HCT116 (cell line): ENCODE results near the gene UBXN11. TPM values are rescaled to one million over a fixed set of nuclear protein-coding genes. Genes with fewer than 3 reads are reported as not detected.
"Not testable (repeated sequence)": the region's sequence is repeated elsewhere in the genome, so short reads cannot be mapped to it uniquely, and the experiment has no call there.

Source experiments
- ATAC-seq: fragments of 200-7000 bp; cut with Tn5 transposase; 2 replicates; pipeline ENCODE4 v1.9.1; 2020; ENCODE audit warnings: mild to moderate bottlenecking, moderate library complexity
- BruUV-seq: library from RNA; stranded (reverse); fragments of 400-500 nt; replicated peaks from 2 replicates; lab custom pipeline; 2021; lab: Mats Ljungman, UMichigan
- CTCF ChIA-PET: fragments of 300-600 bp; sonication (Branson Sonifier 250); formaldehyde crosslinking; loops from one replicate; lab custom pipeline; 2021; ENCODE audit warnings: antibody characterized with exemption; lab: Charles Lee
- POLR2A ChIA-PET: fragments of 300-600, 350-600 bp; sonication (Branson Sonifier 250); formaldehyde crosslinking; loops from one replicate; lab custom pipeline; 2021; ENCODE audit warnings: antibody characterized with exemption; lab: Charles Lee
- RAD21 ChIA-PET, 2 experiments: fragments of 300-600 bp; sonication (Branson Sonifier 250); formaldehyde crosslinking; loops; one replicate each; lab custom pipeline; 2023; ENCODE audit warnings: low total read pairs in 2 of 2; ENCODE audit not compliant: uncharacterized antibody in 2 of 2, unreplicated experiment in 2 of 2, low non-redundant PET in 1 of 2; lab: Charles Lee
- DNase-seq: peaks from one replicate; pipeline ENCODE4 v3.0.0-alpha.2; 2010; ENCODE audit warnings: low read depth, low spot score
- H2AFZ ChIP-seq: fragments of 200-600 bp; shearing (Covaris generic), sonication (generic); 2 replicates; pipeline ENCODE4 v1.6.1; 2017; ENCODE audit warnings: low read depth, mixed run types, mixed read lengths, antibody characterized with exemption, low read length; ENCODE audit not compliant: poor library complexity, severe bottlenecking
- H3K27ac ChIP-seq: 2 replicates; pipeline ENCODE4 v1.5.1; 2012; ENCODE audit warnings: low read depth, low read length
- H3K27me3 ChIP-seq: fragments of 200-600 bp; sonication (generic); 2 replicates; pipeline ENCODE4 v1.6.1; 2016; ENCODE audit warnings: mixed run types, low read length, mixed read lengths; ENCODE audit not compliant: insufficient read depth
- H3K36me3 ChIP-seq, 2 experiments: fragments of 200-500 bp in 1 of 2; fragments of 200-600 bp in 1 of 2; sonication (Bioruptor generic) in 1 of 2; sonication (generic) in 1 of 2; 2 replicates each; pipeline versions ENCODE4 v1.5.1 to v1.6.1; 2014 to 2016; ENCODE audit warnings: low read length in 2 of 2, inconsistent platforms in 1 of 2, mixed read lengths in 1 of 2, mixed run types in 1 of 2; ENCODE audit not compliant: insufficient read depth in 2 of 2, control insufficient read depth in 1 of 2
- H3K4me1 ChIP-seq, 2 experiments: fragments of 200-600 bp in 1 of 2; sonication (generic) in 1 of 2; 2 replicates each; pipeline versions ENCODE4 v1.5.1 to v1.6.1; 2012 to 2017; ENCODE audit warnings: low read length in 2 of 2, inconsistent platforms in 1 of 2, mild to moderate bottlenecking in 1 of 2, mixed read lengths in 1 of 2, mixed run types in 1 of 2, moderate library complexity in 1 of 2; ENCODE audit not compliant: insufficient read depth in 2 of 2, control insufficient read depth in 1 of 2
- H3K4me2 ChIP-seq: fragments of 200-600 bp; sonication (generic); 2 replicates; pipeline ENCODE4 v1.6.1; 2017; ENCODE audit warnings: mixed run types, low read length, mixed read lengths
- H3K4me3 ChIP-seq, 2 experiments: fragments of 200-600 bp in 1 of 2; sonication (generic) in 1 of 2; replicated peaks in 1 of 2; 2 replicates each; pipeline ENCODE4 v1.5.1; 2011 to 2016; ENCODE audit warnings: low read length in 2 of 2, control low read depth in 1 of 2, low read depth in 1 of 2, mild to moderate bottlenecking in 1 of 2, mixed read lengths in 1 of 2, mixed run types in 1 of 2
- H3K79me2 ChIP-seq: fragments of 200-600 bp; sonication (generic); 2 replicates; pipeline ENCODE4 v1.6.1; 2017; ENCODE audit warnings: mild to moderate bottlenecking, mixed run types, low read length, moderate library complexity, mixed read lengths; ENCODE audit not compliant: insufficient read depth
- H3K9ac ChIP-seq: fragments of 200-600 bp; sonication (generic); 2 replicates; pipeline ENCODE4 v1.6.1; 2016; ENCODE audit warnings: low read length, mixed read lengths
- H3K9me2 ChIP-seq: fragments of 200-600 bp; sonication (generic), shearing (Covaris generic); 2 replicates; pipeline ENCODE4 v1.6.1; 2017; ENCODE audit warnings: mixed run types, mild to moderate bottlenecking, moderate library complexity; ENCODE audit not compliant: insufficient read depth
- H3K9me3 ChIP-seq, 2 experiments: fragments of 200-500 bp in 1 of 2; fragments of 200-600 bp in 1 of 2; sonication (Bioruptor generic) in 1 of 2; sonication (generic) in 1 of 2; 2 replicates each; pipeline ENCODE4 v1.6.1; 2014 to 2017; ENCODE audit warnings: low read length in 2 of 2, mixed read lengths in 2 of 2, inconsistent platforms in 1 of 2, low read depth in 1 of 2, mild to moderate bottlenecking in 1 of 2, mixed run types in 1 of 2, moderate library complexity in 1 of 2; ENCODE audit not compliant: control insufficient read depth in 1 of 2, insufficient read depth in 1 of 2
- H4K20me1 ChIP-seq: fragments of 200-600 bp; sonication (generic), shearing (Covaris generic); 2 replicates; pipeline ENCODE4 v1.6.1; 2017; ENCODE audit warnings: mixed run types, mild to moderate bottlenecking, moderate library complexity; ENCODE audit not compliant: insufficient read depth
- CBX3 ChIP-seq: IDR thresholded peaks from 2 replicates; pipeline ENCODE4 v1.6.1; 2012; ENCODE audit warnings: low read depth
- EZH2phosphoT487 ChIP-seq: fragments of 200-600 bp; IDR thresholded peaks from 2 replicates; pipeline ENCODE4 v1.6.1; 2018; ENCODE audit warnings: antibody characterized with exemption, borderline replicate concordance
- FOSL1 ChIP-seq: IDR thresholded peaks from 2 replicates; pipeline ENCODE4 v1.6.1; 2012; ENCODE audit warnings: low read depth
- POLR2A ChIP-seq: IDR thresholded peaks from 2 replicates; pipeline ENCODE4 v1.7.0; 2011; ENCODE audit warnings: borderline replicate concordance; ENCODE audit not compliant: insufficient read depth, insufficient read length; ENCODE audit errors: extremely low read depth
- RAD21 ChIP-seq: IDR thresholded peaks from 2 replicates; pipeline ENCODE4 v1.6.1; 2012; ENCODE audit warnings: low read depth, mild to moderate bottlenecking
- ZFX ChIP-seq: fragments of 450-650 bp; IDR thresholded peaks from 2 replicates; pipeline ENCODE4 v1.6.1; 2017
- intact Hi-C: fragments of 100-400 bp; cut with micrococcal nuclease; formaldehyde crosslinking; loops from 2 replicates; pipeline ENCODE4 v1.10.0; 2022
- total RNA-seq: library from RNA; stranded (reverse); gene quantifications from one replicate; pipeline ENCODE4 v1.2.1, GENCODE V29; 2021; ENCODE audit not compliant: unreplicated experiment
- TF ChIP-seq, protein P1 (sequence below): IDR thresholded peaks from 2 replicates; pipeline ENCODE4 v1.6.1; 2012
- TF ChIP-seq, protein P2 (sequence below): IDR thresholded peaks from 2 replicates; pipeline ENCODE4 v1.6.1; 2011; ENCODE audit warnings: mild to moderate bottlenecking, low read length, moderate library complexity; ENCODE audit not compliant: insufficient replicate concordance; ENCODE audit errors: extremely low read depth

UBXN11 gene
- total RNA-seq, 1 experiment from 2014 or later, result 19.3 TPM

DNA sequence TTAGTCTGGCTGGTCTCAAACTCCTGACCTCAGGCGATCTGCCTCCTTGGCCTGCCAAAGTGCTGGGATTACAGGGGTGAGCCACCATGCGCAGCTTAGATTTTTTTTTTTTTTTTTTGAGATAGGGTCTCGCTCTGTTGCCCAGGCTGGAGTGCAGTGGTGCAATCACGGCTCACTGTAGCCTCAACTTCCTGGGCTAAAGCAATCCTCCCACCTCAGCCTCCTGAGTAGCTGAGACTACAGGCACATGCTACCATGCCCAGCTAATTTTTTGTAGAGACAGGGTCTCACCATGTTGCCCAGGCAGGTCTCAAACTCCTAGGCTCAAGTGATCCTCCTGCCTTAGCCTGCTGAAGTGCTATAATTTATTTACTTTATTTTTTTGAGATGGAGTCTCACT lies 22.9 kb upstream of the UBXN11 start:
- H3K4me1 ChIP-seq, H3K9ac ChIP-seq, H3K4me2 ChIP-seq, H3K9me2 ChIP-seq, ATAC-seq, H3K9me3 ChIP-seq, intact Hi-C loops, CTCF ChIA-PET, H2AFZ ChIP-seq, H3K36me3 ChIP-seq, DNase-seq, H3K4me3 ChIP-seq, H4K20me1 ChIP-seq, POLR2A ChIA-PET, H3K27ac ChIP-seq, BruUV-seq, H3K27me3 ChIP-seq, H3K79me2 ChIP-seq, RAD21 ChIA-PET: not testable (repeated sequence)

DNA sequence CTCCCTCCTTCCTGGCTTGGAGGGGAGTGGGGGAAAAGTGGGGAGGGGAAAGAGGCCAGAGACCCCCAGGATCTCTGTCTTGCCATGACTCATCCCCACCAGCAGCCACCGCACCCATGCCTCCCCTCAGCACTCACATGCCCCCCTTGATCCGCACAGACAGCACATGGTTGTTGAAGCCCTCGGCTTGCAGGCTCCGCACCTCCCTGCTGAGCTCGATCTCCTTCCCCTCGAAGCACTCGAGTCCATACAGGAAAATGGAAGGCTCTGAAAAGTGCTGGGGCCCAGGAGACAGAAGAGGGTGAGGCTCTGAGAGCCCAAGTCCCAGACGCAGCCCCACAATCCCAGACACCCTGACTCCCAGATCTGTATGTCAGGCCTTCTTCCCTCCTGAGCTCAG lies 22.2 kb upstream of the UBXN11 start:
- H2AFZ ChIP-seq, result no peak overlapping the region
- no peak overlapping the region for H3K27ac ChIP-seq
- no peaks in the 10 kb centered on the region for H3K27me3 ChIP-seq
- H3K4me3 ChIP-seq, result no peak overlapping the region
- no peak for ATAC-seq
- H3K4me2 ChIP-seq, result no peak overlapping the region
- no peaks in the 10 kb centered on the region for H3K79me2 ChIP-seq
- RAD21 ChIA-PET, result no interaction called here
- no peak overlapping the region for H3K9ac ChIP-seq
- DNase-seq, result no peak
- CTCF ChIA-PET, result no interaction called here
- POLR2A ChIA-PET, result no interaction called here
- no peaks in the 10 kb centered on the region for H3K9me3 ChIP-seq
- H3K9me2 ChIP-seq, result no peaks in the 10 kb centered on the region
- intact Hi-C loops, result no loop called here
- H3K4me1 ChIP-seq, result peaks cover 0 to 5% of the 10 kb centered on the region in 2 experiments; a peak in 2 of 4 replicates
- TF ChIP-seq RAD21 (no peak), EZH2phosphoT487 (no peak), FOSL1 (no peak), POLR2A (no peak), ZFX (no peak), CBX3 (no peak)
- TF ChIP-seq, protein P1, sequence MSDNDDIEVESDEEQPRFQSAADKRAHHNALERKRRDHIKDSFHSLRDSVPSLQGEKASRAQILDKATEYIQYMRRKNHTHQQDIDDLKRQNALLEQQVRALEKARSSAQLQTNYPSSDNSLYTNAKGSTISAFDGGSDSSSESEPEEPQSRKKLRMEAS, result no peak
- TF ChIP-seq, protein P2, sequence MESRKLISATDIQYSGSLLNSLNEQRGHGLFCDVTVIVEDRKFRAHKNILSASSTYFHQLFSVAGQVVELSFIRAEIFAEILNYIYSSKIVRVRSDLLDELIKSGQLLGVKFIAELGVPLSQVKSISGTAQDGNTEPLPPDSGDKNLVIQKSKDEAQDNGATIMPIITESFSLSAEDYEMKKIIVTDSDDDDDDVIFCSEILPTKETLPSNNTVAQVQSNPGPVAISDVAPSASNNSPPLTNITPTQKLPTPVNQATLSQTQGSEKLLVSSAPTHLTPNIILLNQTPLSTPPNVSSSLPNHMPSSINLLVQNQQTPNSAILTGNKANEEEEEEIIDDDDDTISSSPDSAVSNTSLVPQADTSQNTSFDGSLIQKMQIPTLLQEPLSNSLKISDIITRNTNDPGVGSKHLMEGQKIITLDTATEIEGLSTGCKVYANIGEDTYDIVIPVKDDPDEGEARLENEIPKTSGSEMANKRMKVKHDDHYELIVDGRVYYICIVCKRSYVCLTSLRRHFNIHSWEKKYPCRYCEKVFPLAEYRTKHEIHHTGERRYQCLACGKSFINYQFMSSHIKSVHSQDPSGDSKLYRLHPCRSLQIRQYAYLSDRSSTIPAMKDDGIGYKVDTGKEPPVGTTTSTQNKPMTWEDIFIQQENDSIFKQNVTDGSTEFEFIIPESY, result no peak
- BruUV-seq, result no TSS peak
- peaks cover 0 to 11% of the 10 kb centered on the region in 2 experiments; a peak in 2 of 4 replicates for H3K36me3 ChIP-seq
- no peaks in the 10 kb centered on the region for H4K20me1 ChIP-seq
